ENCODE data around the gene ECEL1. TPM values are rescaled to one million over a fixed set of nuclear protein-coding genes. Genes with fewer than 3 reads are reported as not detected.

Gene ECEL1
- total and polyA plus RNA-seq, 3 experiments from 2014 or later: not detected

- peaks cover 23 to 52% of the 10 kb centered on the region in 2 donors for H3K27me3 Mint-ChIP-seq
- CTCF ChIA-PET: no interaction called here
Measured at GRCh38 chr2:232486558-232487384, 863 bp downstream of the ECEL1 start.

GRCh38 chr2:232485757-232486557, 1.7 kb downstream of the ECEL1 start:
- Mint-ChIP-seq H3K27me3 (peaks cover 23 to 44% of the 10 kb centered on the region in 2 donors), H3K4me1 (peaks cover 3 to 15% (median 5%) of the 10 kb centered on the region in 3 donors), H3K27ac (no peak overlapping the region), H3K9me3 (no peaks in the 10 kb centered on the region), H3K4me3 (no peak overlapping the region), H3K36me3 (no peaks in the 10 kb centered on the region)
- Histone ChIP-seq H3K36me3 (ENCODE audit: insufficient read depth, low read length) (no peaks in the 10 kb centered on the region), H3K9me3 (ENCODE audit: low read length) (no peaks in the 10 kb centered on the region), H3K27me3 (ENCODE audit: insufficient read depth, low read length, poor library complexity, severe bottlenecking) (no peaks in the 10 kb centered on the region), H3K4me3 (ENCODE audit: low read length) (no peak overlapping the region), H3K4me1 (ENCODE audit: insufficient read depth, low read length) (no peaks in the 10 kb centered on the region), H3K27ac (ENCODE audit: low read depth, low read length) (no peak overlapping the region)
- CTCF ChIA-PET: no interaction called here
- DNase-seq: peak in 1 of 5 donors; percentile 32
- POLR2A ChIA-PET: no interaction called here

More at GRCh38 chr2:232486558-232487384, 863 bp downstream of the ECEL1 start:
- H3K36me3 Mint-ChIP-seq: no peaks in the 10 kb centered on the region
- no peak overlapping the region for H3K4me3 ChIP-seq (ENCODE audit: low read length)
- H3K36me3 ChIP-seq (ENCODE audit: insufficient read depth, low read length): no peaks in the 10 kb centered on the region
- peak in 1 of 5 donors; percentile 39 for DNase-seq
- H3K27ac ChIP-seq (ENCODE audit: low read depth, low read length): no peak overlapping the region
- H3K9me3 ChIP-seq (ENCODE audit: low read length): no peaks in the 10 kb centered on the region
- POLR2A ChIA-PET: no interaction called here
- no peaks in the 10 kb centered on the region for H3K9me3 Mint-ChIP-seq
- H3K4me1 Mint-ChIP-seq: peaks cover 3 to 15% (median 5%) of the 10 kb centered on the region in 3 donors
- peak overlapping the region in 1 of 7 donors; percentile 27 for H3K4me3 Mint-ChIP-seq
- no peaks in the 10 kb centered on the region for H3K27me3 ChIP-seq (ENCODE audit: insufficient read depth, low read length, poor library complexity, severe bottlenecking)
- no peak overlapping the region for H3K27ac Mint-ChIP-seq
- H3K4me1 ChIP-seq (ENCODE audit: insufficient read depth, low read length): no peaks in the 10 kb centered on the region

- Histone ChIP-seq H3K9me3 (ENCODE audit: low read length) (no peaks in the 10 kb centered on the region), H3K36me3 (ENCODE audit: insufficient read depth, low read length) (no peaks in the 10 kb centered on the region), H3K4me1 (ENCODE audit: insufficient read depth, low read length) (no peaks in the 10 kb centered on the region), H3K4me3 (ENCODE audit: low read length) (no peak overlapping the region), H3K27me3 (ENCODE audit: insufficient read depth, low read length, poor library complexity, severe bottlenecking) (no peaks in the 10 kb centered on the region), H3K27ac (ENCODE audit: low read depth, low read length) (no peak overlapping the region)
- H3K36me3 Mint-ChIP-seq: no peaks in the 10 kb centered on the region
- ChIA-PET POLR2A (no interaction called here), CTCF (no interaction called here)
- H3K4me1 Mint-ChIP-seq: peaks cover 3 to 15% (median 5%) of the 10 kb centered on the region in 3 donors
- no peaks in the 10 kb centered on the region for H3K9me3 Mint-ChIP-seq
- DNase-seq: peak in 1 of 5 donors; percentile 26
- H3K27ac Mint-ChIP-seq: no peak overlapping the region
- H3K27me3 Mint-ChIP-seq: peaks cover 23 to 42% of the 10 kb centered on the region in 2 donors
- H3K4me3 Mint-ChIP-seq: peak overlapping the region in 1 of 7 donors; percentile 17
Measured at GRCh38 chr2:232485348-232485756, 2.3 kb downstream of the ECEL1 start.

GRCh38 chr2:232484628-232485347, 2.8 kb downstream of the ECEL1 start:
- ChIA-PET CTCF (no interaction called here), POLR2A (no interaction called here)
- H3K27me3 Mint-ChIP-seq: peaks cover 23 to 38% of the 10 kb centered on the region in 2 donors
- Histone ChIP-seq H3K9me3 (ENCODE audit: low read length) (no peaks in the 10 kb centered on the region), H3K4me1 (ENCODE audit: insufficient read depth, low read length) (no peaks in the 10 kb centered on the region), H3K36me3 (ENCODE audit: insufficient read depth, low read length) (no peaks in the 10 kb centered on the region), H3K27ac (ENCODE audit: low read depth, low read length) (no peak overlapping the region), H3K4me3 (ENCODE audit: low read length) (no peak overlapping the region), H3K27me3 (ENCODE audit: insufficient read depth, low read length, poor library complexity, severe bottlenecking) (no peaks in the 10 kb centered on the region)
- no peaks in the 10 kb centered on the region for H3K9me3 Mint-ChIP-seq
- DNase-seq: peak in 1 of 5 donors; percentile 7
- H3K4me1 Mint-ChIP-seq: peaks cover 3 to 15% (median 5%) of the 10 kb centered on the region in 3 donors
- no peak overlapping the region for H3K4me3 Mint-ChIP-seq
- H3K27ac Mint-ChIP-seq: no peak overlapping the region
- H3K36me3 Mint-ChIP-seq: no peaks in the 10 kb centered on the region

- H3K27ac Mint-ChIP-seq: no peak overlapping the region
- H3K27me3 Mint-ChIP-seq: peaks cover 18 to 37% of the 10 kb centered on the region in 2 donors
- H3K27ac ChIP-seq (ENCODE audit: low read depth, low read length): no peak overlapping the region
- no peaks in the 10 kb centered on the region for H3K36me3 ChIP-seq (ENCODE audit: insufficient read depth, low read length)
- H3K4me3 ChIP-seq (ENCODE audit: low read length): no peak overlapping the region
- H3K4me1 ChIP-seq (ENCODE audit: insufficient read depth, low read length): no peaks in the 10 kb centered on the region
- POLR2A ChIA-PET: no interaction called here
- H3K9me3 ChIP-seq (ENCODE audit: low read length): no peaks in the 10 kb centered on the region
- CTCF ChIA-PET: no interaction called here
- H3K36me3 Mint-ChIP-seq: no peaks in the 10 kb centered on the region
- H3K4me1 Mint-ChIP-seq: peaks cover 3 to 15% (median 5%) of the 10 kb centered on the region in 3 donors
- peak in 1 of 5 donors; percentile 38 for DNase-seq
- no peaks in the 10 kb centered on the region for H3K9me3 Mint-ChIP-seq
- no peaks in the 10 kb centered on the region for H3K27me3 ChIP-seq (ENCODE audit: insufficient read depth, low read length, poor library complexity, severe bottlenecking)
- H3K4me3 Mint-ChIP-seq: no peak overlapping the region
Measured at GRCh38 chr2:232483923-232484627, 3.6 kb downstream of the ECEL1 start.

- H3K36me3 Mint-ChIP-seq: no peaks in the 10 kb centered on the region
- H3K27ac ChIP-seq (ENCODE audit: low read depth, low read length): no peak overlapping the region
- peaks cover 0 to 11% (median 0%) of the 10 kb centered on the region in 3 donors for H3K4me1 Mint-ChIP-seq
- H3K27me3 ChIP-seq (ENCODE audit: insufficient read depth, low read length, poor library complexity, severe bottlenecking): no peaks in the 10 kb centered on the region
- H3K4me1 ChIP-seq (ENCODE audit: insufficient read depth, low read length): no peaks in the 10 kb centered on the region
- no peaks in the 10 kb centered on the region for H3K9me3 Mint-ChIP-seq
- H3K27me3 Mint-ChIP-seq: peaks cover 11 to 32% of the 10 kb centered on the region in 2 donors
- POLR2A ChIA-PET: no interaction called here
- CTCF ChIA-PET: no interaction called here
- no peaks in the 10 kb centered on the region for H3K9me3 ChIP-seq (ENCODE audit: low read length)
- H3K4me3 ChIP-seq (ENCODE audit: low read length): no peak overlapping the region
- H3K36me3 ChIP-seq (ENCODE audit: insufficient read depth, low read length): no peaks in the 10 kb centered on the region
- DNase-seq: no peak
- H3K4me3 Mint-ChIP-seq: no peak overlapping the region
- no peak overlapping the region for H3K27ac Mint-ChIP-seq
Measured at GRCh38 chr2:232483311-232483922, 4.2 kb downstream of the ECEL1 start.

All from CD8-positive, alpha-beta memory T cell (primary cell).